MCF 10A (cell line): ENCODE results near the gene SORL1. TPM values are rescaled to one million over a fixed set of nuclear protein-coding genes. Genes with fewer than 3 reads are reported as not detected.

Experiments used
- BruUV-seq: library from RNA; stranded (reverse); fragments of 400-500 nt; replicated peaks from 2 replicates; lab custom pipeline; 2021; lab: Mats Ljungman, UMichigan
- CTCF ChIA-PET: fragments of 300-600 bp; sonication (Branson Sonifier 250); formaldehyde crosslinking; extraction: SDS; loops from one replicate; lab custom pipeline; 2021; ENCODE audit warnings: antibody characterized with exemption, inconsistent platforms; lab: Yijun Ruan, JAX
- POLR2A ChIA-PET: fragments of 300-600, 350-650 bp; sonication (Branson Sonifier 250); formaldehyde crosslinking; extraction: SDS; loops from one replicate; lab custom pipeline; 2020; ENCODE audit warnings: antibody characterized with exemption, inconsistent platforms; lab: Yijun Ruan, JAX
- DNase-seq: peaks from one replicate; pipeline ENCODE4 v3.0.0-alpha.2; 2018; ENCODE audit not compliant: unreplicated experiment
- H3K27ac Mint-ChIP-seq: one replicate; pipeline ENCODE4 v1.8.0; 2022; ENCODE audit warnings: mild to moderate bottlenecking, low read depth, mixed read lengths; ENCODE audit not compliant: unreplicated experiment
- H3K27me3 Mint-ChIP-seq: one replicate; pipeline ENCODE4 v1.8.0; 2022; ENCODE audit warnings: mixed read lengths; ENCODE audit not compliant: insufficient read depth, unreplicated experiment
- H3K36me3 Mint-ChIP-seq: one replicate; pipeline ENCODE4 v1.8.0; 2022; ENCODE audit warnings: mild to moderate bottlenecking, moderate library complexity, mixed read lengths; ENCODE audit not compliant: insufficient read depth, unreplicated experiment
- H3K4me1 Mint-ChIP-seq: one replicate; pipeline ENCODE4 v1.8.0; 2022; ENCODE audit warnings: mixed read lengths; ENCODE audit not compliant: insufficient read depth, unreplicated experiment
- H3K4me3 Mint-ChIP-seq: one replicate; pipeline ENCODE4 v1.8.0; 2022; ENCODE audit warnings: mild to moderate bottlenecking, moderate library complexity, mixed read lengths; ENCODE audit not compliant: unreplicated experiment
- H3K9me3 Mint-ChIP-seq: one replicate; pipeline ENCODE4 v1.8.0; 2022; ENCODE audit warnings: mixed read lengths; ENCODE audit not compliant: unreplicated experiment
- CTCF ChIP-seq: fragments of 200-600 bp; IDR thresholded peaks from one replicate; pipeline ENCODE4 v1.8.0; 2022; ENCODE audit warnings: antibody characterized with exemption, mild to moderate bottlenecking; ENCODE audit not compliant: unreplicated experiment
- intact Hi-C: fragments of 100-400 bp; cut with micrococcal nuclease; formaldehyde crosslinking; loops from 2 replicates; pipeline ENCODE4 v1.14.1; 2022
- total RNA-seq: library from RNA; stranded (reverse); gene quantifications from 2 replicates; pipeline ENCODE4 v1.2.3, GENCODE V29; 2022

SORL1 gene
- total RNA-seq, 1 experiment from 2014 or later = 5.9 TPM

- peaks cover 14% of the 10 kb centered on the region for H3K9me3 Mint-ChIP-seq
- H3K4me3 Mint-ChIP-seq = no peak overlapping the region
- POLR2A ChIA-PET = no interaction called here
- H3K27me3 Mint-ChIP-seq = no peaks in the 10 kb centered on the region
- intact Hi-C loops = loop anchor here (5.0 kb wide), 1 partner anchor 72 kb away; the partner anchor contains the start of genes SORL1 and SORL1-AS1
- DNase-seq = no peak
- H3K4me1 Mint-ChIP-seq = peaks cover 26% of the 10 kb centered on the region
- BruUV-seq = no TSS peak
- no peak overlapping the region for H3K27ac Mint-ChIP-seq
- H3K36me3 Mint-ChIP-seq = no peaks in the 10 kb centered on the region
- CTCF ChIA-PET = interaction anchor here (0.6 kb wide), 2 partner anchors 69 to 1150 kb away, joined by 4 read pairs; no protein-coding TSS in a partner anchor
- TF ChIP-seq CTCF = no peak
Observed at GRCh38 chr11:121524233-121524631, 72.1 kb downstream of the SORL1 start.

GRCh38 chr11:121525376-121525775 lies 73.3 kb downstream of the SORL1 start:
- H3K9me3 Mint-ChIP-seq = peaks cover 21% of the 10 kb centered on the region
- no peak overlapping the region for H3K4me3 Mint-ChIP-seq
- no peaks in the 10 kb centered on the region for H3K36me3 Mint-ChIP-seq
- intact Hi-C loops = no loop called here
- no peaks in the 10 kb centered on the region for H3K27me3 Mint-ChIP-seq
- ChIA-PET CTCF (interaction anchor here (0.6 kb wide), 1 partner anchor 263 kb away, joined by 3 read pairs; no protein-coding TSS in a partner anchor), POLR2A (no interaction called here)
- H3K27ac Mint-ChIP-seq = no peak overlapping the region
- no TSS peak for BruUV-seq
- DNase-seq = no peak
- peaks cover 21% of the 10 kb centered on the region for H3K4me1 Mint-ChIP-seq
- no peak for TF ChIP-seq CTCF

DNA sequence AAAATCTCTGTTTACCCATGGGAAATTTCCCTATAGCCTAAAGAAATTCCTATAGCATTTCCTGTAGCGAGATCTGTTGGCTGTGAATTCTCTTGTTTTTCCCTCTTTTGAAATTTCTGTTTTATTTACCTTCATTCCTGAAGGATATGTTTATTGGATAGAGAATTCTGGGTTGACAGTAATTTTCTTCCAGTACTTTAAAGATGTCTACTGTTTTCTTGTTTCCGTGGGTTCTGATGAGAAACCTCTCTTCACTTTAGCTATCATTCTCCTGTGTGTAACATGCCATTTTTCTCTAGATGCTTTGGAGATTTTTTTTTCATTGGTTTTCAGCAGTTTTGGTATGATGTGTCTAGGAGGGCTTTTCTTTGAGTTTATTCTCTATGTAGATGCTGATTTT lies 78.1 kb downstream of the SORL1 start:
- peaks cover 27% of the 10 kb centered on the region for H3K9me3 Mint-ChIP-seq

DNA sequence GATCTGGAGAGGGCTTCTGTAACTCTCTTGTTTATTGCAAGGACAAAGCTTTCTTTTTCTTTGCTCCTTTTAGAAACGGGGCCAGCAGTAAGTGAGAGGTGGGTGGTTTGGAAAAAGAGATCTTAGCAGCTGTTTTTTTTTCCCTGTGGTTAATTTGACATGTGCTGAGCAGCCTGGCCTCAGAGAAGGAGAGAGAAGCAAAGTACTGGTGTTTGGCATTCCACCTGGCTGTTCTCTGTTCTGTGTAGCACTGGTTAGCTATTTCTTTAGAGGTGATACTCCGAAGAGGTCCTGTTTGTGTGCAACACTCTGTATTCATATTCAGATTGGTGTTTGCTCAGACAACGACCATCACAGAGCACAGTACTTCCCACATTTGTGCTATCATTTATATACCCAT lies 81.5 kb downstream of the SORL1 start:
- CTCF ChIA-PET = interaction anchor here (0.6 to 1.3 kb wide), 3 partner anchors 40 to 221 kb away, joined by 3 to 4 read pairs (median 3); no protein-coding TSS in a partner anchor
- DNase-seq = no peak
- no peak overlapping the region for H3K27ac Mint-ChIP-seq
- no peak for TF ChIP-seq CTCF
- no peaks in the 10 kb centered on the region for H3K27me3 Mint-ChIP-seq
- no TSS peak for BruUV-seq
- no peak overlapping the region for H3K4me3 Mint-ChIP-seq
- no peaks in the 10 kb centered on the region for H3K36me3 Mint-ChIP-seq
- H3K9me3 Mint-ChIP-seq = peaks cover 13% of the 10 kb centered on the region
- no peaks in the 10 kb centered on the region for H3K4me1 Mint-ChIP-seq
- intact Hi-C loops = no loop called here
- POLR2A ChIA-PET = no interaction called here

More for the DNA sequence above, 78.1 kb downstream of the SORL1 start:
- Mint-ChIP-seq H3K27me3 (no peaks in the 10 kb centered on the region), H3K27ac (no peak overlapping the region), H3K4me1 (no peaks in the 10 kb centered on the region), H3K4me3 (no peak overlapping the region), H3K36me3 (no peaks in the 10 kb centered on the region)
- TF ChIP-seq CTCF = no peak
- DNase-seq = no peak
- ChIA-PET CTCF (no interaction called here), POLR2A (no interaction called here)
- no TSS peak for BruUV-seq
- intact Hi-C loops = no loop called here
